Measurements from ENCODE around the gene LRRC8D. TPM values are rescaled to one million over a fixed set of nuclear protein-coding genes. Genes with fewer than 3 reads are reported as not detected.

LRRC8D gene
- polyA plus RNA-seq, 3 donors = 28.0 to 43.8 (median 42.9) TPM

- no peaks in the 10 kb centered on the region for H3K27me3 ChIP-seq (ENCODE audit: control insufficient read depth in 2 of 2, insufficient read depth in 2 of 2, low read length in 2 of 2)
- H2AFZ ChIP-seq (ENCODE audit: insufficient read depth, low read depth, low read length, poor library complexity, severe bottlenecking) = peak overlapping the region; percentile 28
- H3K79me2 ChIP-seq (ENCODE audit: insufficient read depth, low read length) = peaks cover 10% of the 10 kb centered on the region
- Mint-ChIP-seq H3K27ac (peak overlapping the region; percentile 70 to 97 (median 88)), H3K4me1 (peaks cover 87% of the 10 kb centered on the region), H3K36me3 (no peaks in the 10 kb centered on the region), H3K4me3 (peak overlapping the region in 1 of 2 donors; percentile 65), H3K9me3 (peaks cover 0 to 8% (median 0%) of the 10 kb centered on the region in 7 donors), H3K27me3 (ENCODE audit: low read depth in 3 of 3) (no peaks in the 10 kb centered on the region)
- DNase-seq = peak; percentile 39 to 72 (median 68)
- no peaks in the 10 kb centered on the region for H3K9me3 ChIP-seq (replicated peaks in 1 of 2; ENCODE audit: control insufficient read depth in 1 of 2, insufficient read depth in 1 of 2, low read length in 2 of 2)
- intact Hi-C loops (cut with micrococcal nuclease) = no loop called here
- TF ChIP-seq, protein P1, sequence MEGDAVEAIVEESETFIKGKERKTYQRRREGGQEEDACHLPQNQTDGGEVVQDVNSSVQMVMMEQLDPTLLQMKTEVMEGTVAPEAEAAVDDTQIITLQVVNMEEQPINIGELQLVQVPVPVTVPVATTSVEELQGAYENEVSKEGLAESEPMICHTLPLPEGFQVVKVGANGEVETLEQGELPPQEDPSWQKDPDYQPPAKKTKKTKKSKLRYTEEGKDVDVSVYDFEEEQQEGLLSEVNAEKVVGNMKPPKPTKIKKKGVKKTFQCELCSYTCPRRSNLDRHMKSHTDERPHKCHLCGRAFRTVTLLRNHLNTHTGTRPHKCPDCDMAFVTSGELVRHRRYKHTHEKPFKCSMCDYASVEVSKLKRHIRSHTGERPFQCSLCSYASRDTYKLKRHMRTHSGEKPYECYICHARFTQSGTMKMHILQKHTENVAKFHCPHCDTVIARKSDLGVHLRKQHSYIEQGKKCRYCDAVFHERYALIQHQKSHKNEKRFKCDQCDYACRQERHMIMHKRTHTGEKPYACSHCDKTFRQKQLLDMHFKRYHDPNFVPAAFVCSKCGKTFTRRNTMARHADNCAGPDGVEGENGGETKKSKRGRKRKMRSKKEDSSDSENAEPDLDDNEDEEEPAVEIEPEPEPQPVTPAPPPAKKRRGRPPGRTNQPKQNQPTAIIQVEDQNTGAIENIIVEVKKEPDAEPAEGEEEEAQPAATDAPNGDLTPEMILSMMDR (IDR thresholded peaks at IDR 0.05) = no peak
- peak overlapping the region; percentile 10 for H3K4me2 ChIP-seq (replicated peaks; ENCODE audit: extremely low read depth, low read length, poor library complexity, severe bottlenecking)
- peak overlapping the region in 1 of 3 experiments; percentile 15 for H3K4me3 ChIP-seq (replicated peaks in 1 of 3; ENCODE audit: low read depth in 2 of 3, low read length in 3 of 3)
- H3K36me3 ChIP-seq (replicated peaks in 1 of 2; ENCODE audit: control insufficient read depth in 1 of 2, insufficient read depth in 2 of 2, low read length in 2 of 2) = no peaks in the 10 kb centered on the region
- no peaks in the 10 kb centered on the region for H4K20me1 ChIP-seq (ENCODE audit: insufficient read depth, low read length)
- WGBS (ENCODE audit: insufficient coverage) = 0% methylated on average over 1 of the region's 1 CpG
- no peak overlapping the region for H3K9ac ChIP-seq (ENCODE audit: insufficient read depth, low read length, poor library complexity, severe bottlenecking)
- H3K27ac ChIP-seq (ENCODE audit: low read depth in 1 of 2, low read length in 2 of 2) = peak overlapping the region; percentile 55 to 57
- H3K4me1 ChIP-seq (ENCODE audit: control insufficient read depth in 1 of 2, insufficient read depth in 2 of 2, low read length in 2 of 2) = peaks cover 89% of the 10 kb centered on the region in 2 donors
Observed at GRCh38 chr1:89812992-89813391, 7.8 kb upstream of the LRRC8D start.

DNA sequence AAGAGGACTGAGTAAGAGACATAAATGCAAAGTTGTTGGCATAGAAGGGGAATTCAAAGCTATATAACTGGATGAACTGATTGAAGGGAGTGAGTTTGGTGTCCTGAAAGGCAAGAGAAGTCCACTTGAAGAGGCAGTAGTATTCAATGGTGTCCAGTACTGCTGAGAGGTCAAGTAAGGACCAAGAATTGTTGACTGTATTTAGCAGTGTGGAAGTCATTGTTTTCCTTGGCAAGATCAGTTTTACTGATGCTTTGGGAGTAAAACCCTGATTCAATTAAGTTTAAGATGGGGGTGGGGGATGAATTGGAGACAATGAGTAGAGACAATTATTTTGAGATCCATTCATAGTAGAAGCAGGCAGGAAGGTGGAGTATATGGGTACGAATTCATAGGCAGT is 5.8 kb upstream of the LRRC8D start:
- no peak overlapping the region for H3K4me3 Mint-ChIP-seq
- peaks cover 0 to 8% (median 0%) of the 10 kb centered on the region in 7 donors for H3K9me3 Mint-ChIP-seq
- peaks cover 92 to 97% of the 10 kb centered on the region in 2 donors for H3K4me1 ChIP-seq (ENCODE audit: control insufficient read depth in 1 of 2, insufficient read depth in 2 of 2, low read length in 2 of 2)
- intact Hi-C loops (cut with micrococcal nuclease) = loop anchor here in 1 of 2 donors (2.0 kb wide), 1 partner anchor 14 kb away; no protein-coding TSS in a partner anchor
- no peak overlapping the region for H3K9ac ChIP-seq (ENCODE audit: insufficient read depth, low read length, poor library complexity, severe bottlenecking)
- peaks cover 90% of the 10 kb centered on the region for H3K4me1 Mint-ChIP-seq
- H3K36me3 Mint-ChIP-seq = no peaks in the 10 kb centered on the region
- H3K27me3 ChIP-seq (ENCODE audit: control insufficient read depth in 2 of 2, insufficient read depth in 2 of 2, low read length in 2 of 2) = no peaks in the 10 kb centered on the region
- peak overlapping the region; percentile 64 for H3K4me2 ChIP-seq (replicated peaks; ENCODE audit: extremely low read depth, low read length, poor library complexity, severe bottlenecking)
- peak overlapping the region in 1 of 3 experiments; percentile 52 for H3K4me3 ChIP-seq (replicated peaks in 1 of 3; ENCODE audit: low read depth in 2 of 3, low read length in 3 of 3)
- DNase-seq = no peak
- TF ChIP-seq, protein P1 (IDR thresholded peaks at IDR 0.05) = no peak
- H3K36me3 ChIP-seq (replicated peaks in 1 of 2; ENCODE audit: control insufficient read depth in 1 of 2, insufficient read depth in 2 of 2, low read length in 2 of 2) = no peaks in the 10 kb centered on the region
- peak overlapping the region; percentile 7 for H2AFZ ChIP-seq (ENCODE audit: insufficient read depth, low read depth, low read length, poor library complexity, severe bottlenecking)
- H3K27ac Mint-ChIP-seq = peak overlapping the region; percentile 83 to 97 (median 91)
- no CpG with 5 or more reads among the region's 1 CpG for WGBS (ENCODE audit: insufficient coverage)
- H3K27ac ChIP-seq (ENCODE audit: low read depth in 1 of 2, low read length in 2 of 2) = peak overlapping the region in 1 of 2 donors; percentile 75
- no peaks in the 10 kb centered on the region for H3K27me3 Mint-ChIP-seq (ENCODE audit: low read depth in 3 of 3)
- H3K9me3 ChIP-seq (replicated peaks in 1 of 2; ENCODE audit: control insufficient read depth in 1 of 2, insufficient read depth in 1 of 2, low read length in 2 of 2) = no peaks in the 10 kb centered on the region
- H4K20me1 ChIP-seq (ENCODE audit: insufficient read depth, low read length) = no peaks in the 10 kb centered on the region
- peaks cover 31% of the 10 kb centered on the region for H3K79me2 ChIP-seq (ENCODE audit: insufficient read depth, low read length)
